Coronary artery (tissue), 2 donors: Measurements from ENCODE around the gene SCN9A.

Source experiments
- DNase-seq: peaks from one replicate; pipeline ENCODE4 v3.0.0-alpha.2; 2017; ENCODE audit warnings: low spot score
- H3K27ac ChIP-seq, 2 donors: fragments of 200-600 bp; sonication (generic); one replicate each; pipeline ENCODE4 v1.5.1; 2016 to 2019
- H3K4me3 ChIP-seq: fragments of 200-600 bp; sonication (generic); 2 replicates; pipeline ENCODE4 v1.5.1; 2016; ENCODE audit warnings: mild to moderate bottlenecking, moderate library complexity
- TF ChIP-seq, protein P1 (sequence below): fragments of 200-600 bp; sonication (generic); IDR thresholded peaks from one replicate; pipeline ENCODE4 v1.5.1; 2019; ENCODE audit warnings: antibody characterized with exemption

The SCN9A gene

DNA sequence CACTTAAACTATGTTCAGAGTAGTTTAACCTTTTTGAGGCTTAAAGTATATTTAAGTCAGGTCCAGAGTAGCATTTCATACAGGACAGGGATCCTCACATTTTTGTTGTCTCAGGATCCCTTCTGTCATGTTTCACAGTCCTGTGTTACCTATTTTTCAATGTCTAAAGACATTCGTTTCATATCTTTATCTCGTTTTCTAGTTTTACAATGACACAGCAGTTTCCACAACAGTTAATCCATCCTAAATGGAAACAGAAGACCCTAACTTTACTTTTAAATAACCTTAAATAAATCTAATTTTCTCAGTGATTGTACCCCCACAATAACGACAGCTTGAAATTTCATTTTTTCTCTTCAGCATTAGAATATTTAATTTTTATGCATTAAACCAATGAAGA is 17.3 kb upstream of the SCN9A start:
- Histone ChIP-seq H3K4me3 (no peak overlapping the region), H3K27ac (no peak overlapping the region)
- no peak for DNase-seq
- TF ChIP-seq, protein P1, sequence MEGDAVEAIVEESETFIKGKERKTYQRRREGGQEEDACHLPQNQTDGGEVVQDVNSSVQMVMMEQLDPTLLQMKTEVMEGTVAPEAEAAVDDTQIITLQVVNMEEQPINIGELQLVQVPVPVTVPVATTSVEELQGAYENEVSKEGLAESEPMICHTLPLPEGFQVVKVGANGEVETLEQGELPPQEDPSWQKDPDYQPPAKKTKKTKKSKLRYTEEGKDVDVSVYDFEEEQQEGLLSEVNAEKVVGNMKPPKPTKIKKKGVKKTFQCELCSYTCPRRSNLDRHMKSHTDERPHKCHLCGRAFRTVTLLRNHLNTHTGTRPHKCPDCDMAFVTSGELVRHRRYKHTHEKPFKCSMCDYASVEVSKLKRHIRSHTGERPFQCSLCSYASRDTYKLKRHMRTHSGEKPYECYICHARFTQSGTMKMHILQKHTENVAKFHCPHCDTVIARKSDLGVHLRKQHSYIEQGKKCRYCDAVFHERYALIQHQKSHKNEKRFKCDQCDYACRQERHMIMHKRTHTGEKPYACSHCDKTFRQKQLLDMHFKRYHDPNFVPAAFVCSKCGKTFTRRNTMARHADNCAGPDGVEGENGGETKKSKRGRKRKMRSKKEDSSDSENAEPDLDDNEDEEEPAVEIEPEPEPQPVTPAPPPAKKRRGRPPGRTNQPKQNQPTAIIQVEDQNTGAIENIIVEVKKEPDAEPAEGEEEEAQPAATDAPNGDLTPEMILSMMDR, result no peak

DNA sequence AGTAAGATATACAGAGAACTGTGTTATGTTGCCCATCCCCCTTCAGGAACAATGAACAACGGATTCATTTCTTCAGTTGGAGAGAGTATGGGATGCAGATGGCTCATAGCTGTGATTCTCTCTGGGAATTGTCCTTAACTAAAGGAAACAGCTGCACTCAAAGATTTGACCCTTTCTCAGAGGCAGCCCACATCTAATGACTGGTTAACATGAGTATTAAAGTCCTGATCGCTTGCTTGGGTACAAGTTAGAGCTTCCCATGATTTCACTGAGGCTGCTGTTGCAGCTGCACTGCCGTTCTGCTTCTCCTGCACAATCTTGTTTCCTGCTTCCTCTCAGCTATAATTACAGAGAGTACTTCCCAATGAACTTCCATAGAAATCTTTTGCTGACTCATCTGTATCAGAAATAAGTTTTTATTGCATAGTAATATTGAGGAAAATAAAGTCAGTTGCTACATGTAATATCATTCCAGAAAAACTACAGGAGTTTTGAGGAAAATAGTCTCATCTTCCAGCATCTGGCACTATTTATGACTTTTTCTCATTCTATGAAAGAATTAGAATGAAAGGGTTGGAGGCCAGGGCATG is 12.8 kb upstream of the SCN9A start:
- TF ChIP-seq, protein P1, result no peak
- no peak for DNase-seq
- no peak overlapping the region for H3K27ac ChIP-seq
- no peak overlapping the region for H3K4me3 ChIP-seq

DNA sequence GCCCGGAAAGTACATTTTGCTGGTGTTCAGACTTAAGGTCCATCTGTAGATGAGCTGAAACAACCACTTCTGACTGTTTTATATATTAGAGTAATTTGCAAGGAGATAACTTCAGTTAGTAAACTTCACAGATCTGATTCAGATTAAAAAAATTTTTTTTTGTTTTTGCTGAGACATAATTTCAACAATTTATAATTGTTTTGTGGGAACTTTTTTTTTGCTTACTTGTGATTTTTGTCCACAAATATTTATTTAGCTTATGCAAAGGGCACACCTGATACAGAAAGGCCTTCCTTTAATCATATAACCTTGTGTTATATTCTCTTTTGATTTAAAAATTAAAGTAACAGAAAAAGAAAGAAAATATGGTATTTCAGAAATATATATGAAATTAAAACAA is 9.6 kb upstream of the SCN9A start:
- H3K27ac ChIP-seq, result no peak overlapping the region
- H3K4me3 ChIP-seq, result no peak overlapping the region
- no peak for DNase-seq
- TF ChIP-seq, protein P1, result no peak

DNA sequence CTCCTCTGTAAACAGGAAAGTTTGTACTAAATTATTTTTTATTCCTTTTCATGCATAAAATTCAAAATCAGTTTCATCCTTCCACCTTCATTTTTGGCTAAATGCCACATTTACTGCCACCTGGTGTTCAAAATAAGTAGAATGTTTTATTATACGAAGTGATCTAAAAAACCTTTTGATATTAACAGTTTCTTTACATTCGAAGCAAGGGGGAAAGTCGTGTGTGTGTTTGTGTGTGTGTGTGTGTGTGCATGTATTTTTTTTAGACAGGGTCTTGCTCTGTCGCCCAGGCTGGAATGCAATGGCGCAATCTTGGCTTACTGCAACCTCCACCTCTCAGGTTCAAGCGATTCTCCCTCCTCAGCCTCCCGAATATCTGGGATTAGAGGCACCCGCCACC is 9.0 kb upstream of the SCN9A start:
- no peak for DNase-seq
- no peak overlapping the region for H3K4me3 ChIP-seq
- TF ChIP-seq, protein P1, result no peak
- H3K27ac ChIP-seq, result no peak overlapping the region

DNA sequence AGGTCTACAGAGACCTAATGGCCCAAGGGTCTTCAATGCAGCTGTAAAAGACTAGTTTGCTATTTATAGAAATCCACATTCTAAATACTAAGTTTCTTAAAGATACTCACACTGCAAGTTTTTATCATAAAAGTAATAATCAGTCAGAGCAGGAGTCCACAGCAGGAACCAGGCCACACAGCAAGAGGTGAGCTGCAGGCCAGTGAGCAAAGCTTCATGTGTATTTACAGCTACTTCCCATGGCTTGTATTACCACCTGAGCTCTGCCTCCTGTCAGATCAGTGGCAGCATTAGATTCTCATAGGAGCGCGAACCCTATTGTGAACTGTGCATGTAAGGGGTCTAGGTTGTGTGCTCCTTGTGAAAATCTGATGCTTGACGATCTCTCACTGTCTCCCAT is 6.7 kb upstream of the SCN9A start:
- H3K4me3 ChIP-seq, result no peak overlapping the region
- no peak overlapping the region for H3K27ac ChIP-seq
- DNase-seq, result no peak
- TF ChIP-seq, protein P1, result no peak

DNA sequence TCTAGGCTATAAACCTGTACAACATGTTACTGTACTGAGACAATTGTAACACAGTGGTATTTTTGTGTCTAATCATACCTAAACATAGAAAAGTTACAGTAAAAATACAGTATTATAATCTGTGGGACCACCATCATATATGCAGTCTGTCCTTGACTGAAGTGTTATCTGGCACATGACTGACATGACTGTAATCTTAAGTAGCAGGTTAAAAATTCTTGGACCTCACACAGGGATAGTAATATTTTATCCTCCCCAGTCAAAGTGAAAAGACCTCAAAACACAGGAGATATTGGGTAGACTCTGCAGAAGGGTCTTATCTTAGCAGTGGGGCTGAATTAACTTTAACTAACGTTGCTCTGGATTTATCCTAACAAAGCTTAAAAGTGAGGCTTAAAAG is 4.9 kb upstream of the SCN9A start:
- Histone ChIP-seq H3K4me3 (no peak overlapping the region), H3K27ac (no peak overlapping the region)
- TF ChIP-seq, protein P1, result no peak
- DNase-seq, result no peak

DNA sequence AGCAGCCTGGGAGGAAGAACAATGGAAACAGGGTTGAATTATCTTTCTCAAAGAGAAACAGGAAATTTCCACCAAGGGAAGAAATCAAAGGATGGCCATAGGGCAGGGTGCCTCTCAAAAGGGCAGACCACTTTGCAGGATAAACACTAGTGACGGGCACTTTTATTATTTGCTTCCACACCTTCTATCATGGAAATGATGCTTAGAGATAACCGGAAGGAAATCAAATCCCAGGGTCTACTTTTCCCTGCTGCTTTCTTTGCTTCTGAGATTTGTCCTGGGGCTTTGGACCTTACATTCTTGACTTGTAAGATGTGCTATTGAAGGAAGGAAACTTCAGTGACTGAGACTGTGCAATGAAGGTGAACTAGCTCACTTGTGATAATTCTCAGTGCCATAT is 1.1 kb upstream of the SCN9A start:
- DNase-seq, result no peak
- TF ChIP-seq, protein P1, result no peak
- Histone ChIP-seq H3K4me3 (no peak overlapping the region), H3K27ac (no peak overlapping the region)
